Measurements from ENCODE around the gene FOXC1. TPM values are rescaled to one million over a fixed set of nuclear protein-coding genes. Genes with fewer than 3 reads are reported as not detected.

Gene FOXC1
- total RNA-seq, 6 donors from 2014 or later, result 0.22 to 5.5 (median 2.2) TPM

DNA sequence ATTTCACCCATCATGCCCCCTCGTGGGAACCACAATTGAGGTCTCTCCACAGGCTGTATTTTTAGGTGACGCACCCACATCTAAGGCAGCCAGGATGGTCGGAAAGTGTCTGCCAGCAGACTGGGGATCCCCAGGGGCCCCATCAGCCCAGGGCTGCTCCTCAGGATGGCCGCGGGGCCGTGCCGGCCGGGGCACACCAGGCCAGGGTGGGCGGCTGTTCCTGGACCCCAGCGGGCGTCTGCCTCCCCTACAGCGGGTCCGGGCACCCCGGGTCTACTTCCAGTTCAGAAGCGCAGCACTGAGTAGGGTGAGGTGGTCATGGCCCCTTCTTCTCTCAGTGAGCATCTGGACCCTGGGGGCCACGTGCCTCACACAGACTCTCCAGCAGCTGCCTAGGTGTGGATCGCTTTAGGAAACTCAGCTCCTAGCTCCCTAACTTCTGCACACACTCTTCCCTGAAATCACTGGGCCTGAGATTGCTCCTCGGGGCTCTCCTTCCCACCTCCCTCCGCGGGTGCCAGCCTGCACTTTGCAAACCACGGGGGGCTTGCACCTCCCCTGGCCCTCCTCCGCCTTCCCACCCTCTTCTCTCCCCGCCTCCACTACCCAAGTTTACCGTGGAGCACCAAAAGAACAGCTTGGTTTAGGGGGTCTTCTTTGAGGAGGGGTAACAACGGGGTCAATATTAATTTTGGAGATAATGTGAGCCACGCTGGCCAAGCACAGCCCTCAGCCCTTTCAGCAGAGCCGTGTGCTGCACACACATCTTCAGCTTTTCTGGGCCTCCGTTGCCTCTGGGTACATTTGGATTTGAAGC lies 14.2 kb upstream of the FOXC1 start:
- no peak overlapping the region for H3K27ac ChIP-seq
- no peaks in the 10 kb centered on the region for H3K36me3 ChIP-seq
- WGBS, 2 donors, result 57 to 71% methylated on average over 15 to 28 of the region's 28 CpGs
- no peak for DNase-seq
- no peak for ATAC-seq (ENCODE audit: low FRiP score in 2 of 2)
- peaks cover 0 to 6% (median 2%) of the 10 kb centered on the region in 4 donors for H3K27me3 ChIP-seq
- TF ChIP-seq POLR2A (IDR thresholded peaks at IDR 0.05), result no peak
- TF ChIP-seq, protein P1, sequence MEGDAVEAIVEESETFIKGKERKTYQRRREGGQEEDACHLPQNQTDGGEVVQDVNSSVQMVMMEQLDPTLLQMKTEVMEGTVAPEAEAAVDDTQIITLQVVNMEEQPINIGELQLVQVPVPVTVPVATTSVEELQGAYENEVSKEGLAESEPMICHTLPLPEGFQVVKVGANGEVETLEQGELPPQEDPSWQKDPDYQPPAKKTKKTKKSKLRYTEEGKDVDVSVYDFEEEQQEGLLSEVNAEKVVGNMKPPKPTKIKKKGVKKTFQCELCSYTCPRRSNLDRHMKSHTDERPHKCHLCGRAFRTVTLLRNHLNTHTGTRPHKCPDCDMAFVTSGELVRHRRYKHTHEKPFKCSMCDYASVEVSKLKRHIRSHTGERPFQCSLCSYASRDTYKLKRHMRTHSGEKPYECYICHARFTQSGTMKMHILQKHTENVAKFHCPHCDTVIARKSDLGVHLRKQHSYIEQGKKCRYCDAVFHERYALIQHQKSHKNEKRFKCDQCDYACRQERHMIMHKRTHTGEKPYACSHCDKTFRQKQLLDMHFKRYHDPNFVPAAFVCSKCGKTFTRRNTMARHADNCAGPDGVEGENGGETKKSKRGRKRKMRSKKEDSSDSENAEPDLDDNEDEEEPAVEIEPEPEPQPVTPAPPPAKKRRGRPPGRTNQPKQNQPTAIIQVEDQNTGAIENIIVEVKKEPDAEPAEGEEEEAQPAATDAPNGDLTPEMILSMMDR (IDR thresholded peaks at IDR 0.05), result no peak
- no peak for TF ChIP-seq EP300 (IDR thresholded peaks at IDR 0.05)
- TF ChIP-seq POLR2AphosphoS5 (IDR thresholded peaks at IDR 0.05), result no peak
- no peaks in the 10 kb centered on the region for H3K9me3 ChIP-seq
- H3K4me1 ChIP-seq, result peaks cover 6 to 9% (median 7%) of the 10 kb centered on the region in 4 donors
- H3K4me3 ChIP-seq, result no peak overlapping the region

GRCh38 chr6:1596088-1596852 lies 13.4 kb upstream of the FOXC1 start:
- DNase-seq (peak in 1 of 2 donors; percentile 80), ATAC-seq (ENCODE audit: low FRiP score in 2 of 2) (peak; percentile 76 to 91)
- 17% methylated on average over 23 to 25 of the region's 25 CpGs for WGBS, 2 donors
- H3K9me3 ChIP-seq, result no peaks in the 10 kb centered on the region
- no peak overlapping the region for H3K4me3 ChIP-seq
- no peak for TF ChIP-seq POLR2AphosphoS5 (IDR thresholded peaks at IDR 0.05)
- no peak for TF ChIP-seq POLR2A (IDR thresholded peaks at IDR 0.05)
- TF ChIP-seq, protein P1 (IDR thresholded peaks at IDR 0.05), result peak; percentile 87 to 95 (median 92)
- no peak overlapping the region for H3K27ac ChIP-seq
- no peaks in the 10 kb centered on the region for H3K36me3 ChIP-seq
- H3K27me3 ChIP-seq, result peaks cover 0 to 11% (median 4%) of the 10 kb centered on the region in 4 donors
- peaks cover 6 to 11% (median 8%) of the 10 kb centered on the region in 4 donors for H3K4me1 ChIP-seq

- Histone ChIP-seq H3K27ac (no peak overlapping the region), H3K4me1 (peaks cover 6 to 16% (median 10%) of the 10 kb centered on the region in 4 donors), H3K27me3 (peaks cover 0 to 19% (median 8%) of the 10 kb centered on the region in 4 donors), H3K9me3 (no peaks in the 10 kb centered on the region), H3K4me3 (no peak overlapping the region), H3K36me3 (no peaks in the 10 kb centered on the region)
- WGBS, 2 donors, result 63% methylated on average over 8 of the region's 8 CpGs
- DNase-seq (no peak), ATAC-seq (ENCODE audit: low FRiP score in 2 of 2) (no peak)
- TF ChIP-seq EP300 (IDR thresholded peaks at IDR 0.05) (no peak), POLR2AphosphoS5 (IDR thresholded peaks at IDR 0.05) (no peak), POLR2A (IDR thresholded peaks at IDR 0.05) (no peak)
- TF ChIP-seq, protein P1 (IDR thresholded peaks at IDR 0.05), result no peak
These were observed 12.5 kb upstream of the FOXC1 start for GRCh38 chr6:1597121-1597744.

- Histone ChIP-seq H3K36me3 (no peaks in the 10 kb centered on the region), H3K4me1 (peaks cover 6 to 16% (median 10%) of the 10 kb centered on the region in 4 donors), H3K9me3 (no peaks in the 10 kb centered on the region), H3K4me3 (no peak overlapping the region), H3K27ac (no peak overlapping the region), H3K27me3 (peaks cover 0 to 22% (median 9%) of the 10 kb centered on the region in 4 donors)
- ATAC-seq (ENCODE audit: low FRiP score in 2 of 2) (no peak), DNase-seq (no peak)
- TF ChIP-seq EP300 (IDR thresholded peaks at IDR 0.05) (no peak), POLR2A (IDR thresholded peaks at IDR 0.05) (no peak), POLR2AphosphoS5 (IDR thresholded peaks at IDR 0.05) (no peak)
- TF ChIP-seq, protein P1 (IDR thresholded peaks at IDR 0.05), result no peak
- 75 to 81% methylated on average over 5 of the region's 5 CpGs for WGBS, 2 donors
These were observed 11.8 kb upstream of the FOXC1 start for GRCh38 chr6:1597924-1598323.
